Thyroid gland (tissue), 4 donors: ENCODE measurements around the gene P2RX7.

Experiments
- POLR2A ChIP-seq, 2 donors: fragments of 450-650 bp; IDR thresholded peaks; one replicate each; pipeline ENCODE4 v1.6.1; 2017; ENCODE audit warnings: antibody characterized with exemption in 2 of 2, mild to moderate bottlenecking in 2 of 2, moderate library complexity in 1 of 2
- TF ChIP-seq, protein P1 (sequence below), 6 experiments: fragments of 200-600 bp in 3 of 6; fragments of 450-650 bp in 3 of 6; sonication (generic) in 3 of 6; IDR thresholded peaks; one replicate each; pipeline ENCODE4 v1.5.1; 2016 to 2019; ENCODE audit warnings: antibody characterized with exemption in 6 of 6, mild to moderate bottlenecking in 2 of 6, inconsistent platforms in 1 of 6, moderate library complexity in 1 of 6

- TF ChIP-seq, protein P1, sequence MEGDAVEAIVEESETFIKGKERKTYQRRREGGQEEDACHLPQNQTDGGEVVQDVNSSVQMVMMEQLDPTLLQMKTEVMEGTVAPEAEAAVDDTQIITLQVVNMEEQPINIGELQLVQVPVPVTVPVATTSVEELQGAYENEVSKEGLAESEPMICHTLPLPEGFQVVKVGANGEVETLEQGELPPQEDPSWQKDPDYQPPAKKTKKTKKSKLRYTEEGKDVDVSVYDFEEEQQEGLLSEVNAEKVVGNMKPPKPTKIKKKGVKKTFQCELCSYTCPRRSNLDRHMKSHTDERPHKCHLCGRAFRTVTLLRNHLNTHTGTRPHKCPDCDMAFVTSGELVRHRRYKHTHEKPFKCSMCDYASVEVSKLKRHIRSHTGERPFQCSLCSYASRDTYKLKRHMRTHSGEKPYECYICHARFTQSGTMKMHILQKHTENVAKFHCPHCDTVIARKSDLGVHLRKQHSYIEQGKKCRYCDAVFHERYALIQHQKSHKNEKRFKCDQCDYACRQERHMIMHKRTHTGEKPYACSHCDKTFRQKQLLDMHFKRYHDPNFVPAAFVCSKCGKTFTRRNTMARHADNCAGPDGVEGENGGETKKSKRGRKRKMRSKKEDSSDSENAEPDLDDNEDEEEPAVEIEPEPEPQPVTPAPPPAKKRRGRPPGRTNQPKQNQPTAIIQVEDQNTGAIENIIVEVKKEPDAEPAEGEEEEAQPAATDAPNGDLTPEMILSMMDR (IDR thresholded peaks at IDR 0.05) = no peak
- no peak for TF ChIP-seq POLR2A (IDR thresholded peaks at IDR 0.05)
Observed at GRCh38 chr12:121162985-121163384, 30.3 kb downstream of the P2RX7 start.
